ENCODE data around the gene CNN1. TPM values are rescaled to one million over a fixed set of nuclear protein-coding genes. Genes with fewer than 3 reads are reported as not detected.
A peak's percentile ranks its signal among the peaks of the same experiment; 100 is the strongest.

CNN1 gene
- total and polyA plus RNA-seq, 12 donors: 0.94 to 76.5 (median 12.3) TPM

GRCh38 chr19:11499890-11500420 lies 38.7 kb upstream of the CNN1 start:
- Histone ChIP-seq H3K27me3 (no peaks in the 10 kb centered on the region), H3K27ac (no peak overlapping the region), H3K36me3 (replicated peaks in 1 of 2) (no peaks in the 10 kb centered on the region), H3K9me3 (replicated peaks in 1 of 3) (no peaks in the 10 kb centered on the region), H3K4me3 (no peak overlapping the region), H3K4me1 (replicated peaks in 1 of 2) (peaks cover 21 to 25% of the 10 kb centered on the region in 2 donors)
- intact Hi-C loops (cut with DNase I): no loop called here
- TF ChIP-seq POLR2A (IDR thresholded peaks at IDR 0.05): no peak
- 74 to 89% (median 80%) methylated on average over 7 of the region's 7 CpGs for WGBS, 4 donors
- DNase-seq: no peak

GRCh38 chr19:11504502-11505031 lies 34.1 kb upstream of the CNN1 start:
- no peak for DNase-seq
- peak overlapping the region in 4 of 5 donors; percentile 47 to 94 (median 90) for H3K27ac ChIP-seq
- no peaks in the 10 kb centered on the region for H3K27me3 ChIP-seq
- 46 to 53% (median 52%) methylated on average over 6 to 7 of the region's 7 CpGs for WGBS, 4 donors
- no peaks in the 10 kb centered on the region for H3K9me3 ChIP-seq (replicated peaks in 1 of 3)
- peak overlapping the region in 2 of 4 donors; percentile 82 to 87 for H3K4me3 ChIP-seq
- intact Hi-C loops (cut with DNase I): no loop called here
- H3K4me1 ChIP-seq (replicated peaks in 1 of 2): peaks cover 5 to 12% of the 10 kb centered on the region in 2 donors
- no peaks in the 10 kb centered on the region for H3K36me3 ChIP-seq (replicated peaks in 1 of 2)
- TF ChIP-seq POLR2A (IDR thresholded peaks at IDR 0.05) (no peak), CTCF (IDR thresholded peaks at IDR 0.05) (no peak)

GRCh38 chr19:11505032-11505503 lies 33.6 kb upstream of the CNN1 start:
- Histone ChIP-seq H3K4me1 (replicated peaks in 1 of 2) (peaks cover 5 to 12% of the 10 kb centered on the region in 2 donors), H3K27me3 (no peaks in the 10 kb centered on the region), H3K9me3 (replicated peaks in 1 of 3) (no peaks in the 10 kb centered on the region), H3K36me3 (replicated peaks in 1 of 2) (no peaks in the 10 kb centered on the region), H3K4me3 (peak overlapping the region; percentile 28 to 87 (median 72)), H3K27ac (peak overlapping the region; percentile 67 to 94 (median 90))
- intact Hi-C loops (cut with DNase I): no loop called here
- peak; percentile 97 to 98 (median 97) for DNase-seq
- WGBS, 4 donors: 0% methylated on average over 1 to 32 of the region's 33 CpGs; no CpG with 5 or more reads in 1 of the 4 donors
- TF ChIP-seq CTCF (IDR thresholded peaks at IDR 0.05): no peak
- TF ChIP-seq POLR2A (IDR thresholded peaks at IDR 0.05): no peak

- Histone ChIP-seq H3K4me3 (peak within 1 kb of the TSS; percentile 28 to 87 (median 72)), H3K4me1 (replicated peaks in 1 of 2) (peaks cover 5 to 12% of the 10 kb centered on the region in 2 donors), H3K36me3 (replicated peaks in 1 of 2) (no peaks in the 10 kb centered on the region), H3K27me3 (no peaks in the 10 kb centered on the region), H3K9me3 (replicated peaks in 1 of 3) (no peaks in the 10 kb centered on the region), H3K27ac (peak within 1 kb of the TSS; percentile 67 to 94 (median 90))
- peak; percentile 94 to 97 (median 95) for DNase-seq
- 0 to 1% (median 1%) methylated on average over 16 to 65 of the region's 65 CpGs; no CpG with 5 or more reads in 1 of the 4 donors for WGBS, 4 donors
- intact Hi-C loops (cut with DNase I): no loop called here
- TF ChIP-seq CTCF (IDR thresholded peaks at IDR 0.05) (no peak), POLR2A (IDR thresholded peaks at IDR 0.05) (peak in 1 of 2 donors; percentile 59)
Observed at GRCh38 chr19:11505504-11506100, 33.0 kb upstream of the CNN1 start, which contains the start of gene ZNF653. Gene ZNF653, minus strand, starts transcription at chr19:11505839. Its CDS starts 53 bp downstream, at chr19:11505786.

All from adrenal gland (tissue), 12 donors.